Panc1 (cell line): ENCODE data around the gene ATXN3L. TPM values are rescaled to one million over a fixed set of nuclear protein-coding genes. Genes with fewer than 3 reads are reported as not detected.

Experiments
- ATAC-seq: fragments of 200-7000 bp; cut with Tn5 transposase; 2 replicates; pipeline ENCODE4 v1.9.1; 2020; ENCODE audit warnings: mild to moderate bottlenecking, moderate library complexity
- BruUV-seq: library from RNA; stranded (reverse); fragments of 400-500 nt; replicated peaks from 2 replicates; lab custom pipeline; 2021; lab: Mats Ljungman, UMichigan
- CTCF ChIA-PET: fragments of 300-600 bp; sonication (Branson Sonifier 250); formaldehyde crosslinking; loops from one replicate; lab custom pipeline; 2022; ENCODE audit warnings: antibody characterized with exemption; lab: Charles Lee
- POLR2A ChIA-PET: fragments of 300-600 bp; sonication (Branson Sonifier 250); formaldehyde crosslinking; loops from one replicate; lab custom pipeline; 2022; ENCODE audit warnings: antibody characterized with exemption; lab: Charles Lee
- DNase-seq: peaks from one replicate; pipeline ENCODE4 v3.0.0-alpha.2; 2010; ENCODE audit warnings: low read depth, low spot score
- H3K27ac ChIP-seq: 2 replicates; pipeline ENCODE4 v1.5.1; 2011; ENCODE audit warnings: mild to moderate bottlenecking, low read length, inconsistent platforms
- H3K27me3 ChIP-seq: fragments of 200-500 bp; sonication (Bioruptor generic); 2 replicates; pipeline ENCODE4 v1.6.0; 2014; ENCODE audit warnings: low read length, inconsistent platforms; ENCODE audit not compliant: control insufficient read depth, insufficient read depth
- H3K36me3 ChIP-seq: fragments of 200-500 bp; sonication (Bioruptor generic); 2 replicates; pipeline ENCODE4 v1.5.1; 2014; ENCODE audit warnings: inconsistent platforms, mild to moderate bottlenecking, low read length, moderate library complexity; ENCODE audit not compliant: control insufficient read depth, insufficient read depth
- H3K4me1 ChIP-seq: 2 replicates; pipeline ENCODE4 v1.5.1; 2011; ENCODE audit warnings: inconsistent platforms, mild to moderate bottlenecking, low read length, moderate library complexity; ENCODE audit not compliant: control insufficient read depth, insufficient read depth
- H3K4me3 ChIP-seq, 2 experiments: 2 replicates each; pipeline ENCODE4 v1.5.1; 2011 to 2012; ENCODE audit warnings: low read depth in 2 of 2, low read length in 2 of 2, mild to moderate bottlenecking in 2 of 2, inconsistent platforms in 1 of 2, moderate library complexity in 1 of 2
- H3K9me3 ChIP-seq: fragments of 200-500 bp; sonication (Bioruptor generic); 2 replicates; pipeline ENCODE4 v1.5.1; 2014; ENCODE audit warnings: low read depth, mild to moderate bottlenecking, inconsistent platforms, low read length, moderate library complexity; ENCODE audit not compliant: control insufficient read depth, insufficient read depth
- POLR2AphosphoS5 ChIP-seq: IDR thresholded peaks from 2 replicates; pipeline ENCODE4 v1.6.1; 2012; ENCODE audit warnings: mild to moderate bottlenecking, low read depth, low read length, moderate library complexity
- SIN3A ChIP-seq: IDR thresholded peaks from 2 replicates; pipeline ENCODE4 v1.6.1; 2012; ENCODE audit warnings: low read depth, mild to moderate bottlenecking, low read length, moderate library complexity, borderline replicate concordance; ENCODE audit not compliant: insufficient read depth
- TCF7L2 ChIP-seq: IDR thresholded peaks from 2 replicates; pipeline ENCODE4 v1.6.1; 2011; ENCODE audit warnings: mild to moderate bottlenecking, low read depth, low read length, inconsistent platforms
- in situ Hi-C: cut with HindIII; loops from 2 replicates; pipeline ENCODE4 v1.10.0; 2016; ENCODE audit warnings: low sequenced_read_pairs, low pct_unique_long_range_greater_than_20kb
- intact Hi-C: fragments of 100-400 bp; cut with micrococcal nuclease; formaldehyde crosslinking; loops from one replicate; pipeline ENCODE4 v1.10.0; 2022; ENCODE audit not compliant: unreplicated experiment
- total RNA-seq: library from RNA; stranded (reverse); gene quantifications from one replicate; pipeline ENCODE4 v1.2.1, GENCODE V29; 2021; ENCODE audit not compliant: unreplicated experiment
- TF ChIP-seq, protein P1 (sequence below): fragments of 450-650 bp; IDR thresholded peaks from 2 replicates; pipeline ENCODE4 v1.5.1; 2017; ENCODE audit warnings: mild to moderate bottlenecking
- TF ChIP-seq, protein P2 (sequence below), 2 experiments: IDR thresholded peaks; 2 replicates each; pipeline ENCODE4 v1.6.1; 2011 to 2012; ENCODE audit warnings: low read depth in 2 of 2, control low read depth in 1 of 2, low read length in 1 of 2, mild to moderate bottlenecking in 1 of 2, moderate library complexity in 1 of 2; ENCODE audit not compliant: insufficient read depth in 1 of 2

The ATXN3L gene
- total RNA-seq, 1 experiment from 2014 or later = not detected

DNA sequence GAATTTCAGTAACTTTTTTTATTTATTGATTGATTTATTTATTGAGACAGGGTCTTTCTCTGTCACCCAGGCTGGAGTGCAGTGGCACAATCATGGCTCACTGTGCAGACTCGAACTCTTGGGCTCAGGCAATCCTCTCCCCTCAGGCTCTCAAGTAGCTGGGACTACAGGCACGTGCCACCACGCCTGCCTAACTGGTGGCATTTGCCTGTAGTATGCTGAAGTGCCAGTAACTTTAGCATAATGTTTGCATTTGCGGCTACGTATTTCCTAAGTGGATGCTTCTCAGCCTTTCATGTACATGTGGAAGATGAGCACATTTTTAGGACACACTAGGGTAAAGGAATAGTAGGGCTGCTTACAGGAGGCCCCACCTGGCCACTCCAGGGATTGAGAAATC, 45.3 kb upstream of the ATXN3L start:
- DNase-seq (no peak), ATAC-seq (no peak)
- no TSS peak for BruUV-seq
- ChIA-PET POLR2A (no interaction called here), CTCF (no interaction called here)
- no peak for TF ChIP-seq POLR2AphosphoS5
- TF ChIP-seq, protein P1, sequence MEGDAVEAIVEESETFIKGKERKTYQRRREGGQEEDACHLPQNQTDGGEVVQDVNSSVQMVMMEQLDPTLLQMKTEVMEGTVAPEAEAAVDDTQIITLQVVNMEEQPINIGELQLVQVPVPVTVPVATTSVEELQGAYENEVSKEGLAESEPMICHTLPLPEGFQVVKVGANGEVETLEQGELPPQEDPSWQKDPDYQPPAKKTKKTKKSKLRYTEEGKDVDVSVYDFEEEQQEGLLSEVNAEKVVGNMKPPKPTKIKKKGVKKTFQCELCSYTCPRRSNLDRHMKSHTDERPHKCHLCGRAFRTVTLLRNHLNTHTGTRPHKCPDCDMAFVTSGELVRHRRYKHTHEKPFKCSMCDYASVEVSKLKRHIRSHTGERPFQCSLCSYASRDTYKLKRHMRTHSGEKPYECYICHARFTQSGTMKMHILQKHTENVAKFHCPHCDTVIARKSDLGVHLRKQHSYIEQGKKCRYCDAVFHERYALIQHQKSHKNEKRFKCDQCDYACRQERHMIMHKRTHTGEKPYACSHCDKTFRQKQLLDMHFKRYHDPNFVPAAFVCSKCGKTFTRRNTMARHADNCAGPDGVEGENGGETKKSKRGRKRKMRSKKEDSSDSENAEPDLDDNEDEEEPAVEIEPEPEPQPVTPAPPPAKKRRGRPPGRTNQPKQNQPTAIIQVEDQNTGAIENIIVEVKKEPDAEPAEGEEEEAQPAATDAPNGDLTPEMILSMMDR = no peak
- TF ChIP-seq SIN3A = no peak
- TF ChIP-seq, protein P2, sequence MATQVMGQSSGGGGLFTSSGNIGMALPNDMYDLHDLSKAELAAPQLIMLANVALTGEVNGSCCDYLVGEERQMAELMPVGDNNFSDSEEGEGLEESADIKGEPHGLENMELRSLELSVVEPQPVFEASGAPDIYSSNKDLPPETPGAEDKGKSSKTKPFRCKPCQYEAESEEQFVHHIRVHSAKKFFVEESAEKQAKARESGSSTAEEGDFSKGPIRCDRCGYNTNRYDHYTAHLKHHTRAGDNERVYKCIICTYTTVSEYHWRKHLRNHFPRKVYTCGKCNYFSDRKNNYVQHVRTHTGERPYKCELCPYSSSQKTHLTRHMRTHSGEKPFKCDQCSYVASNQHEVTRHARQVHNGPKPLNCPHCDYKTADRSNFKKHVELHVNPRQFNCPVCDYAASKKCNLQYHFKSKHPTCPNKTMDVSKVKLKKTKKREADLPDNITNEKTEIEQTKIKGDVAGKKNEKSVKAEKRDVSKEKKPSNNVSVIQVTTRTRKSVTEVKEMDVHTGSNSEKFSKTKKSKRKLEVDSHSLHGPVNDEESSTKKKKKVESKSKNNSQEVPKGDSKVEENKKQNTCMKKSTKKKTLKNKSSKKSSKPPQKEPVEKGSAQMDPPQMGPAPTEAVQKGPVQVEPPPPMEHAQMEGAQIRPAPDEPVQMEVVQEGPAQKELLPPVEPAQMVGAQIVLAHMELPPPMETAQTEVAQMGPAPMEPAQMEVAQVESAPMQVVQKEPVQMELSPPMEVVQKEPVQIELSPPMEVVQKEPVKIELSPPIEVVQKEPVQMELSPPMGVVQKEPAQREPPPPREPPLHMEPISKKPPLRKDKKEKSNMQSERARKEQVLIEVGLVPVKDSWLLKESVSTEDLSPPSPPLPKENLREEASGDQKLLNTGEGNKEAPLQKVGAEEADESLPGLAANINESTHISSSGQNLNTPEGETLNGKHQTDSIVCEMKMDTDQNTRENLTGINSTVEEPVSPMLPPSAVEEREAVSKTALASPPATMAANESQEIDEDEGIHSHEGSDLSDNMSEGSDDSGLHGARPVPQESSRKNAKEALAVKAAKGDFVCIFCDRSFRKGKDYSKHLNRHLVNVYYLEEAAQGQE (IDR thresholded peaks at IDR 0.05; ENCODE audit: insufficient read depth in 1 of 2, low read depth in 2 of 2, low read length in 1 of 2) = no peak
- no peak for TF ChIP-seq TCF7L2
- Histone ChIP-seq H3K4me3 (no peak overlapping the region), H3K27me3 (no peaks in the 10 kb centered on the region), H3K36me3 (no peaks in the 10 kb centered on the region), H3K27ac (no peak overlapping the region), H3K9me3 (no peaks in the 10 kb centered on the region), H3K4me1 (no peaks in the 10 kb centered on the region)
- in situ Hi-C loops = no loop called here
- intact Hi-C loops = no loop called here

DNA sequence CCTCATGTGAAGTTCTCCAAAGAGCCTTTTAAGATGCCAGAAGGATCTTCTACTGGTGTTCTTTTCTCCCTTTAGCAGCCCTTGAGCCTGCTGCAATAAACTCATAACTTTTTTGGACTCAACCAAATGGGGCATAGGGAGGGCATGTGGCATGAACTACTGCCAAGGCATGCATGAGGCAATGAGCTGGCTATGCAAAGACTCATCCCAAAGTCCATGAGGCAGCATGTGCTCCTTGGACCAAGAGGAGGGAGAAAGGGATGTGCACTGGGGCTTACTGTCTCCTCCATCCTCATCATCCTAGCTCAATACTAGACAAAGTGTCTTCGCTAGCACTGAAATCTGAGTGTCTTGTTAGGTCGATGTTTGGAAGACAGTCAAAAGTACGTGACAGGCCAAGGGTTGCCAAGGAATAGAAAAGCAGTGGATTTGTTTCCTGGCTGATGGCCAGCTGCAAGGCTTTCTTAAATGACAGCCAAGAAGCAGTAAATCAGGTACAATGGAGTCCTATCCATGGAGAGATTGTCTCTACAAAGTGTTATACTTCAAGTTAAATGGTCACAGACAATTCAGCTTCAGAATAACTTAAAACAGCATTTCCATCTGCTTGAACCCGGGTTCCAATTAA, 44.5 kb upstream of the ATXN3L start:
- no TSS peak for BruUV-seq
- intact Hi-C loops (no loop called here), in situ Hi-C loops (no loop called here)
- Histone ChIP-seq H3K27me3 (no peaks in the 10 kb centered on the region), H3K27ac (no peak overlapping the region), H3K9me3 (no peaks in the 10 kb centered on the region), H3K36me3 (no peaks in the 10 kb centered on the region), H3K4me1 (no peaks in the 10 kb centered on the region), H3K4me3 (no peak overlapping the region)
- no peak for DNase-seq
- TF ChIP-seq TCF7L2 (no peak), SIN3A (no peak), POLR2AphosphoS5 (no peak)
- TF ChIP-seq, protein P1 = no peak
- TF ChIP-seq, protein P2 (IDR thresholded peaks at IDR 0.05; ENCODE audit: insufficient read depth in 1 of 2, low read depth in 2 of 2, low read length in 1 of 2) = no peak
- ChIA-PET CTCF (no interaction called here), POLR2A (no interaction called here)
- no peak for ATAC-seq
